SK-N-SH treated with all-trans-retinoic acid at 6 μM for 48 hours (cell line): ENCODE measurements around the gene PRPSAP2.

Source experiments
- ATAC-seq: fragments of 200-7000 bp; cut with Tn5 transposase; 3 replicates; pipeline ENCODE4 v1.9.1; 2020; ENCODE audit warnings: mild to moderate bottlenecking, moderate library complexity
- ARNTL ChIP-seq: fragments of 450-650 bp; formaldehyde crosslinking; IDR thresholded peaks from 2 replicates; pipeline ENCODE4 v1.5.0; 2020; ENCODE audit warnings: low read depth, mild to moderate bottlenecking, moderate library complexity, borderline replicate concordance
- BACH2 ChIP-seq: fragments of 250-450 bp; sonication (Bioruptor Pico); IDR thresholded peaks from 2 replicates; pipeline ENCODE4 v1.9.0; 2021; ENCODE audit warnings: mild to moderate bottlenecking, borderline replicate concordance
- CREB5 ChIP-seq: fragments of 250-450 bp; sonication (Bioruptor Pico); IDR thresholded peaks from 2 replicates; pipeline ENCODE4 v1.5.1; 2020; ENCODE audit warnings: low read depth, mild to moderate bottlenecking, moderate library complexity
- CSDC2 ChIP-seq: fragments of 250-450 bp; sonication (Bioruptor Pico); IDR thresholded peaks from 2 replicates; pipeline ENCODE4 v1.5.0; 2020; ENCODE audit warnings: mild to moderate bottlenecking, moderate library complexity
- ESRRG ChIP-seq: fragments of 250-450 bp; sonication (Bioruptor Pico); IDR thresholded peaks from 2 replicates; pipeline ENCODE4 v1.6.1; 2021; ENCODE audit warnings: mild to moderate bottlenecking
- GLIS3 ChIP-seq: fragments of 250-450 bp; sonication (Bioruptor Pico); IDR thresholded peaks from 2 replicates; pipeline ENCODE4 v1.5.0; 2020; ENCODE audit warnings: mild to moderate bottlenecking, moderate library complexity
- ISL1 ChIP-seq: fragments of 250-450 bp; sonication (Bioruptor Pico); IDR thresholded peaks from 2 replicates; pipeline ENCODE4 v2.1.2; 2022; ENCODE audit warnings: mild to moderate bottlenecking, moderate library complexity
- OSR1 ChIP-seq: fragments of 250-450 bp; sonication (Bioruptor Pico); IDR thresholded peaks from 2 replicates; pipeline ENCODE4 v1.8.0; 2022; ENCODE audit warnings: moderate library complexity, mild to moderate bottlenecking, inconsistent platforms
- RARB ChIP-seq: fragments of 250-450 bp; sonication (Bioruptor Pico); IDR thresholded peaks from 2 replicates; pipeline ENCODE4 v1.8.0; 2021; ENCODE audit warnings: mild to moderate bottlenecking, moderate library complexity
- SNAI2 ChIP-seq: fragments of 250-450 bp; sonication (Bioruptor Pico); IDR thresholded peaks from 2 replicates; pipeline ENCODE4 v1.5.0; 2020; ENCODE audit warnings: mild to moderate bottlenecking, moderate library complexity
- TCF4 ChIP-seq: fragments of 250-450 bp; sonication (Bioruptor Pico); IDR thresholded peaks from 2 replicates; pipeline ENCODE4 v1.8.0; 2021; ENCODE audit warnings: mild to moderate bottlenecking, moderate library complexity, borderline replicate concordance
- TOX ChIP-seq: fragments of 250-450 bp; sonication (Bioruptor Pico); IDR thresholded peaks from 2 replicates; pipeline ENCODE4 v1.8.0; 2021; ENCODE audit warnings: mild to moderate bottlenecking, moderate library complexity, borderline replicate concordance
- TSHZ2 ChIP-seq: fragments of 250-450 bp; sonication (Bioruptor Pico); IDR thresholded peaks from 2 replicates; pipeline ENCODE4 v1.5.0; 2020; ENCODE audit warnings: mild to moderate bottlenecking, moderate library complexity
- ZC3H10 ChIP-seq: fragments of 250-450 bp; sonication (Bioruptor Pico); IDR thresholded peaks from 2 replicates; pipeline ENCODE4 v1.5.1; 2021; ENCODE audit warnings: mild to moderate bottlenecking, moderate library complexity
- ZFP3 ChIP-seq: fragments of 250-450 bp; sonication (Bioruptor Pico); IDR thresholded peaks from 2 replicates; pipeline ENCODE4 v1.5.0; 2020; ENCODE audit warnings: mild to moderate bottlenecking, moderate library complexity
- ZFP30 ChIP-seq: fragments of 450-650 bp; formaldehyde crosslinking; IDR thresholded peaks from 2 replicates; pipeline ENCODE4 v1.5.0; 2022; ENCODE audit warnings: mild to moderate bottlenecking, moderate library complexity
- ZNF565 ChIP-seq: fragments of 450-650 bp; formaldehyde crosslinking; conservative IDR thresholded peaks from 2 replicates; pipeline ENCODE4 v1.5.0; 2020; ENCODE audit warnings: low read depth, mild to moderate bottlenecking, moderate library complexity
- ZNF70 ChIP-seq: fragments of 450-650 bp; formaldehyde crosslinking; IDR thresholded peaks from 2 replicates; pipeline ENCODE4 v1.5.0; 2020; ENCODE audit warnings: mild to moderate bottlenecking, moderate library complexity
- ZNF8 ChIP-seq: fragments of 450-650 bp; formaldehyde crosslinking; IDR thresholded peaks from 2 replicates; pipeline ENCODE4 v1.5.0; 2020; ENCODE audit warnings: mild to moderate bottlenecking, moderate library complexity
- TF ChIP-seq, protein P1 (sequence below): fragments of 250-450 bp; sonication (Bioruptor Pico); IDR thresholded peaks from 2 replicates; pipeline ENCODE4 v1.5.1; 2021; ENCODE audit warnings: mild to moderate bottlenecking, moderate library complexity
- TF ChIP-seq, protein P2 (sequence below): fragments of 250-450 bp; sonication (Bioruptor Pico); IDR thresholded peaks from 2 replicates; pipeline ENCODE4 v1.8.0; 2020; ENCODE audit warnings: mild to moderate bottlenecking, moderate library complexity, borderline replicate concordance
- TF ChIP-seq, protein P3 (sequence below): fragments of 250-450 bp; sonication (Bioruptor Pico); IDR thresholded peaks from 2 replicates; pipeline ENCODE4 v1.8.0; 2021; ENCODE audit warnings: low read depth, mild to moderate bottlenecking, moderate library complexity, borderline replicate concordance

Gene PRPSAP2

DNA sequence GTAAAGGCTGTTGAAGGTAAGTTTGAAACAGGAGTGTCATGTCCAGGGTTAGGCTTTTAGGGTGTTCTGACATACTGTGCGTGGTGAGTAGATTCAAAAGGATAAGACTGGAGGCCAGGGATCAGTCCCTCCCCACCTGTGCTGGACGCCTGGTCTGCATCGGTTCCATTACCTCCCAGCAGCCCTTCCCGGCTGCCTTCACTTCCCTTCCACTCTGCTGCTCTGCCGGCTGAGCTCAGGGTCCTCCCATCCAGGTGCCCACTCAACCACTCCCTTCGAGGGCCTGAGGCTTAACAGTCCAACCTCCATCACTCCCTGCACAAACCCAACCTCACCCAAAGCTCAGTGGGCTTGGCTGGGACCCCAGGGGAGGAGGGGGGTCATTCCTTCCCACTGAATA, 89.9 kb downstream of the PRPSAP2 start:
- no peak for ATAC-seq
- TF ChIP-seq, protein P1, sequence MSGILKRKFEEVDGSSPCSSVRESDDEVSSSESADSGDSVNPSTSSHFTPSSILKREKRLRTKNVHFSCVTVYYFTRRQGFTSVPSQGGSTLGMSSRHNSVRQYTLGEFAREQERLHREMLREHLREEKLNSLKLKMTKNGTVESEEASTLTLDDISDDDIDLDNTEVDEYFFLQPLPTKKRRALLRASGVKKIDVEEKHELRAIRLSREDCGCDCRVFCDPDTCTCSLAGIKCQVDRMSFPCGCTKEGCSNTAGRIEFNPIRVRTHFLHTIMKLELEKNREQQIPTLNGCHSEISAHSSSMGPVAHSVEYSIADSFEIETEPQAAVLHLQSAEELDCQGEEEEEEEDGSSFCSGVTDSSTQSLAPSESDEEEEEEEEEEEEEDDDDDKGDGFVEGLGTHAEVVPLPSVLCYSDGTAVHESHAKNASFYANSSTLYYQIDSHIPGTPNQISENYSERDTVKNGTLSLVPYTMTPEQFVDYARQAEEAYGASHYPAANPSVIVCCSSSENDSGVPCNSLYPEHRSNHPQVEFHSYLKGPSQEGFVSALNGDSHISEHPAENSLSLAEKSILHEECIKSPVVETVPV (CRISPR knock-in tag), result no peak
- TF ChIP-seq ZFP30 (CRISPR knock-in tag) (no peak), ZNF565 (no peak), ARNTL (no peak), SNAI2 (CRISPR knock-in tag) (no peak), ESRRG (no peak), TCF4 (CRISPR knock-in tag) (no peak), BACH2 (CRISPR knock-in tag) (no peak), OSR1 (no peak)
- TF ChIP-seq, all 23 proteins: peak for 0

- ATAC-seq, result no peak
- TF ChIP-seq ARNTL (no peak), SNAI2 (CRISPR knock-in tag) (no peak), TCF4 (CRISPR knock-in tag) (no peak), ZNF8 (CRISPR knock-in tag) (no peak), GLIS3 (CRISPR knock-in tag) (no peak), ZFP3 (CRISPR knock-in tag) (no peak), CSDC2 (no peak), RARB (CRISPR knock-in tag) (no peak), TSHZ2 (no peak), ZC3H10 (CRISPR knock-in tag) (no peak), ISL1 (CRISPR knock-in tag) (no peak), TOX (CRISPR knock-in tag) (no peak), ZNF565 (no peak), ZNF70 (CRISPR knock-in tag) (no peak)
- TF ChIP-seq, protein P2, sequence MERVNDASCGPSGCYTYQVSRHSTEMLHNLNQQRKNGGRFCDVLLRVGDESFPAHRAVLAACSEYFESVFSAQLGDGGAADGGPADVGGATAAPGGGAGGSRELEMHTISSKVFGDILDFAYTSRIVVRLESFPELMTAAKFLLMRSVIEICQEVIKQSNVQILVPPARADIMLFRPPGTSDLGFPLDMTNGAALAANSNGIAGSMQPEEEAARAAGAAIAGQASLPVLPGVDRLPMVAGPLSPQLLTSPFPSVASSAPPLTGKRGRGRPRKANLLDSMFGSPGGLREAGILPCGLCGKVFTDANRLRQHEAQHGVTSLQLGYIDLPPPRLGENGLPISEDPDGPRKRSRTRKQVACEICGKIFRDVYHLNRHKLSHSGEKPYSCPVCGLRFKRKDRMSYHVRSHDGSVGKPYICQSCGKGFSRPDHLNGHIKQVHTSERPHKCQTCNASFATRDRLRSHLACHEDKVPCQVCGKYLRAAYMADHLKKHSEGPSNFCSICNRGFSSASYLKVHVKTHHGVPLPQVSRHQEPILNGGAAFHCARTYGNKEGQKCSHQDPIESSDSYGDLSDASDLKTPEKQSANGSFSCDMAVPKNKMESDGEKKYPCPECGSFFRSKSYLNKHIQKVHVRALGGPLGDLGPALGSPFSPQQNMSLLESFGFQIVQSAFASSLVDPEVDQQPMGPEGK (CRISPR knock-in tag), result no peak
- TF ChIP-seq, protein P3, sequence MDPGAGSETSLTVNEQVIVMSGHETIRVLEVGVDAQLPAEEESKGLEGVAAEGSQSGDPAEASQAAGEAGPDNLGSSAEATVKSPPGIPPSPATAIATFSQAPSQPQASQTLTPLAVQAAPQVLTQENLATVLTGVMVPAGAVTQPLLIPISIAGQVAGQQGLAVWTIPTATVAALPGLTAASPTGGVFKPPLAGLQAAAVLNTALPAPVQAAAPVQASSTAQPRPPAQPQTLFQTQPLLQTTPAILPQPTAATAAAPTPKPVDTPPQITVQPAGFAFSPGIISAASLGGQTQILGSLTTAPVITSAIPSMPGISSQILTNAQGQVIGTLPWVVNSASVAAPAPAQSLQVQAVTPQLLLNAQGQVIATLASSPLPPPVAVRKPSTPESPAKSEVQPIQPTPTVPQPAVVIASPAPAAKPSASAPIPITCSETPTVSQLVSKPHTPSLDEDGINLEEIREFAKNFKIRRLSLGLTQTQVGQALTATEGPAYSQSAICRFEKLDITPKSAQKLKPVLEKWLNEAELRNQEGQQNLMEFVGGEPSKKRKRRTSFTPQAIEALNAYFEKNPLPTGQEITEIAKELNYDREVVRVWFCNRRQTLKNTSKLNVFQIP (CRISPR knock-in tag), result no peak
- TF ChIP-seq, protein P1 (CRISPR knock-in tag), result no peak
Observed at GRCh38 chr17:18948476-18949006, 90.6 kb downstream of the PRPSAP2 start.

GRCh38 chr17:18949566-18949965, 91.6 kb downstream of the PRPSAP2 start:
- ATAC-seq, result no peak
- TF ChIP-seq ZFP3 (CRISPR knock-in tag), result no peak
- TF ChIP-seq ZNF565, result no peak
- TF ChIP-seq SNAI2 (CRISPR knock-in tag), result no peak
- TF ChIP-seq OSR1, result no peak
- no peak for TF ChIP-seq BACH2 (CRISPR knock-in tag)
- no peak for TF ChIP-seq GLIS3 (CRISPR knock-in tag)
- no peak for TF ChIP-seq ARNTL
- TF ChIP-seq, protein P1 (CRISPR knock-in tag), result no peak
- no peak for TF ChIP-seq RARB (CRISPR knock-in tag)
- no peak for TF ChIP-seq ZNF70 (CRISPR knock-in tag)
- no peak for TF ChIP-seq TCF4 (CRISPR knock-in tag)
- TF ChIP-seq CREB5 (CRISPR knock-in tag), result no peak
- no peak for TF ChIP-seq ZNF8 (CRISPR knock-in tag)
- TF ChIP-seq TSHZ2, result no peak
